ENCODE data around the gene TMEM92.

- TF ChIP-seq CTCF (IDR thresholded peaks at IDR 0.05) (no peak), ZFX (IDR thresholded peaks at IDR 0.05; ENCODE audit: borderline replicate concordance) (no peak)
These were observed 13.8 kb upstream of the TMEM92 start for GRCh38 chr17:50260501-50260911.
